ENCODE measurements around the gene LTC4S.

LTC4S gene

DNA sequence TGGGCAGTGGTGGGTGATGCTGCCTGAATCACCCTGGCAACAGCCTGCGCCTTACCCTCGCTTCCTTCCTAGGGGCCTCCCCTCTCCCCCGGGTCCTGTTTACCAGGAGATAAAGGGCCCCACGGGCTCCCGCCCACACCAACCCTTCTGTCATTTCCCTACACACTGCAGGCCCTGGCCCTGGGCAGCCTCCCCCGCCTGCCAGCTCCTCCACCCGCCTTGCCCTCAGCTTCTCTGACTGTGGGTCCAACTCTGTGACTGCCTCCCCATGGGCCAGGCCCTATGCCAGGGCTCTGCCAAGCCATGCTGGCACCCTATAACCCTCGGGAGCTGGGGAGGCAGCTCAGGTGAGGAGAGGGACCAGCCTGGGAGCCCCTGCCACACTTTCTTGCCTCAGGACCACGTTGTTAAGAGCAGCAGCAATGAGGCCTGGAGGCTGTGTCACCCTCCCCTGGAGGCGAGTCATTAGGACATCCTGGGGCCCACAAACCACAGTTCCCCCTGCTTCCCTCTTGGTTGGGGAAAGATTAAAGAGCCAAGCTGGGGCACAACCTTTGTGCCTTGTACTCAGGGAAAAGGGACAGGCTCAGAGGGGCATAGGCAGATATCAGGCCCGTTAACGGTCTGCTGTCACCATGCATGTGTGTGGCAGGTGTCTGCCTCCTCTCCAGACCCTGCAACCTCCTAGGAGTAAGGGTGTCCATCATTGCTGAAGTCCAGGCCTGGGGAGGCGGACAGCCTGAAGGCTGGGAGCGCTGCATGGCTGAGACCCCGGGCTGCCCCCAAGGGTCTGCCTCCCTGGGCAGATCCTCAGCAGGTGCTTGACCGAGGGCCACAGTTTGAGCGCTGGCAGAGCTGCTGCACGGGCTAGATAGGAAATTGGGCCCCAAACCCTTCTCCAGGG, 10.1 kb downstream of the LTC4S start:
- no peak for FAIRE-seq
- peak; percentile 88 for DNase-seq (ENCODE audit: insufficient read length, low spot score)
- TF ChIP-seq POLR2A (IDR thresholded peaks at IDR 0.05; ENCODE audit: low read depth, low read length) = no peak

DNA sequence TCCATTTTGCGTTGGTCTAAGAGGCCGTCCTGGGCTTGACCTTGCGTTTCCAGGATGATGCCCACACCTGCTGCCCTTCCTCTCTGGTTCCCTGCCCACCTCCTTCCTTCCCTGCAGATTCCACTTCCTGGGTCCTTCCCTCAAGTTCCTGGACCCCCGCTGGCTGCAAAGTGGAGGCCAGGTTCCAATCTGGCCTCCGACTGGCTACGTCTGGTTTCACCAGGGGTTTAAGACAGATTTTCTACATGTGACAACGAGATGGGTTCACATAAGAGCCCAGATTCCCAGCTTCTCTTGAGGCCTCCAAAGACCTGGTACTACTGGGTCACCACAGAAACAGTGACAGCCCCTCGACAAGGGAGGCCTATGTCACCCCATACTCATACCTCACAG, 10.8 kb downstream of the LTC4S start:
- FAIRE-seq (no peak), DNase-seq (ENCODE audit: insufficient read length, low spot score) (no peak)
- TF ChIP-seq POLR2A (IDR thresholded peaks at IDR 0.05; ENCODE audit: low read depth, low read length) = no peak

DNA sequence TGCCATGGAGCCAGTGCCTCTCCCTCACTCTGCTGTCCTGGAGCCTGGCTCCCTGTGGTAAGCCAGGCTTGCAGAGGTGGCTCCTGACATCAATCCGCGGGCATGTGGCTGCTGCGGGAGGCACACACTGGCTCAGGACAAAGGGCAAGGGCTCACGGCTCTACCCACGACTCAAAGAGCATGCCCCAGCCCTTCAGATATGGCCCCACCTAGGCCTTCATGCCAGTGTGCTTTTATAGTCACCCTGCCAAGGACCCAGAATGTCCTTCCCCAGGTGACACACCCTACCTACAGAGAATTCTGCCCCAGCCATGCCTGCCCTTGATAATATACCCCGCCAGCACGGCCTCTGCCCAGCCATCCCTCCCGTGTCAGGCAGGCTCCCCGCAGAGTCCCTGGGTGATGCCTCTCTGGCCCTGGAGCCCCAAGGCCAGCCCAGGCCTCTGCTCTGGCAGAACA, 11.3 kb downstream of the LTC4S start:
- DNase-seq (ENCODE audit: insufficient read length, low spot score) (no peak), FAIRE-seq (no peak)

DNA sequence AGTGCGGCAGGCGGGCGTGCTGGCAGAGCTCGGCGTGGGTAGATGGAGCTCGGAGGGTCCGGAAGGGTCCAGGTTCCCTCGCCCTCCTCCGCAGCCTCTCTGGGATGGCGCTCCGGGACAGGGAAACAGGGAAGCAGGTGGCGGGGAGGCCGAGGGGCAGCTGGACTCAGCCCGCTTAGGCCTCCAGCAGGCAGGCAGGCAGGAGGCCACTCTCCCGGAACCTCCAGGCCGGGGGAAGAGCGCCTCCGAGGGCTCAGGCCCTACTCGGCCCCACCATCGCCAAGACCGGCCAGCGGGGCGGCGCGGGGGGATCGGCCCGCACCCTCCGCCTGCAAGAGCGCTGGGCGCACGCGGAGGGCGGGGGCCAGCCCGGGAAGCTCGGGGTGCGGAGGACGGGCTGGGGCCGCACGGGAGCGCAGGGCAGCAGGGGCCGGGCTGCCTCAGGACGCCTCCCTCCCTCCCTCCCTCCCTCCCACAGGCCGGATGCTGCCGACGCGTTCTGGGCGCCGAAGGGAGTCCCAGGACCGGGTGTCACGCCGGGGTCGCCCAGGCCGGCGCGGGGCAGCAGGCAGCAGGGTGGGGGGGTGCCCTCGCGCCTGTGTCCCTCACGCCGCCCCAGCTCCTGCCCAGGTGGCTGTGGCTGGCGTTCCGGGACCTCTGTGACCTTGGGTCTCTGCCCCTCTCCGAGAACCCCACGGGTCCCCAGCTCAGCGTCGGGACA, 11.9 kb downstream of the LTC4S start:
- peak; percentile 14; the same call in 1 of the 2 replicates for TF ChIP-seq POLR2A (IDR thresholded peaks at IDR 0.05; ENCODE audit: low read depth, low read length)
- DNase-seq (ENCODE audit: insufficient read length, low spot score) (no peak), FAIRE-seq (no peak)

More for the DNA sequence above, 11.3 kb downstream of the LTC4S start:
- peak; percentile 7; the same call in 1 of the 2 replicates for TF ChIP-seq POLR2A (IDR thresholded peaks at IDR 0.05; ENCODE audit: low read depth, low read length)

DNA sequence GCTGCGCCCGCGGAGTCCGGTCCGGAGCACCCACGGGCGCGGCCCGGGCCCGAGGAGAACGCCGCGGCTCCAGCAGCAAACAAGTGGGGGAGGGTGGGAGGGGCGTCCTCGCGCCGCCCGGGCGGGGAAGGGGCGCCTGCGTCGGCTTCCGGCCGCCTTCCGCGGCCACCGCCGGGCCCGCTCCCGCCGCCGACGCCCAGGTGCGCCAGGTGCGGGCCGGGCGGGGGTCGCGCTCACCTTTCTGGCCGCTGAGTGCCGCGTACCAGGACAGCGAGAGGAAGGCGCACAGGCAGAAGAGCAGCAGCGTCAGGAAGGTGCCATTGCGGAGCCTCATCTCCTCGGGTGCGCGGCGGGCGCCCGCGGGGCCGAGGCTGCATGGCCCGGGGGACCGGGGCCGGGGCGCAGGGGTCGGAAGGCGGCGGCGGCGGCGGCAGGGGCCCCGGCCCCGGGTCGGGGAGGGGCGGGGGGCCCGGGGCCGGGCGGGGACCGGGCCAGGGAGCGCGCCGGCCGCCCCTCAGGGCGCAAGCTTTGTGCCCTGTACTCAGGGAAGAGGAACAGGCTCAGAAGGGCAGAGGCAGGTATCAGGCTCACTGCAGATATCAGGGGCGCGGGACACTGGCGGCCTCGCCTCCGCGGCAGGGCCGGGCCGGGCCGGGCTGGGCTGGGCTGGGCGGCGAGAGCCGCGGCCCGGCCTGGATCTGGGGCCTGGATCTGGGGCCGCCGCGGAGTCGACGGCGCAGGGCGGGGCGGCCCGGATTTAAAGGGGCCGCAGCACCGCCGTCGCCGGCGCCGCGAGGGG, 12.7 kb downstream of the LTC4S start, which contains the start of gene MGAT4B:
Gene MGAT4B (minus strand): TSS at position 617 of the 799 bp plus-strand sequence. CDS start 283 bp downstream, at position 334.
- no peak for FAIRE-seq
- peak; percentile 89 for DNase-seq (ENCODE audit: insufficient read length, low spot score)
- peak; percentile 87 for TF ChIP-seq POLR2A (IDR thresholded peaks at IDR 0.05; ENCODE audit: low read depth, low read length)

DNA sequence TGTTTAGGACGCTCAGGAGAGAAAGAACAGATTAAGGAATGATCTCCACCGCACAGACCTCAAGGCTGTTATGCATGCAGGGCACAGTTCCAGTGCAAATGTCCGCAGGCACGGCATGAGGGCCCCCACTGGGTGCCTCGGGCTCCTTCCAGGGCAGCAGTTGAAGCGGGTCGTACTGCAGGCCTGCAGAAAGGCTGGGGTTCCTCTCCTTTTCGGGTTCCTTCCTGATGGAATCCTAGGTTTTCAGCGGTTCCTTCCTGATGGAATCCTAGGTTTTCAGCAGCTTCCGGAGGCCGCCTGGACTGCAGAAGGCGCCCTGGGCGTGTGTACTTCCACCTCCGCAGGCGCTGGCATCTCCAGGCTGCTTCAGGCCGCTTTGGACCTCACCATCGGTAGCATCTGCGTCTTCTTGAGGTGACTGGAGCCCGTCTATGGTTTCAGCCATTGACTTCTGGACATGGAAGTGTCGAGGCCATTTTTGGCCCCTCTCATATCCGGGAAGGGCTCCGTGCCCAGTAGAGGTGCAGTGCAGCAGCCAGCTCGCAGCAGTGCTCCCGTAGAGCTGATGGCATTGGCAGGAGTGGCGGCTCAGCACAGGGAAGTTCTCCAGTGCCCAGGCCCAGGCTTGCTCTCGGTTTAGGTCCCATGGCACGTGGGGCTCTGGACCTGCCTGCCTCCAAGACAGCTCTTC, 18.5 kb downstream of the LTC4S start:
- DNase-seq (ENCODE audit: insufficient read length, low spot score) = no peak
- no peak for TF ChIP-seq POLR2A (IDR thresholded peaks at IDR 0.05; ENCODE audit: low read depth, low read length)
- FAIRE-seq = no peak

DNA sequence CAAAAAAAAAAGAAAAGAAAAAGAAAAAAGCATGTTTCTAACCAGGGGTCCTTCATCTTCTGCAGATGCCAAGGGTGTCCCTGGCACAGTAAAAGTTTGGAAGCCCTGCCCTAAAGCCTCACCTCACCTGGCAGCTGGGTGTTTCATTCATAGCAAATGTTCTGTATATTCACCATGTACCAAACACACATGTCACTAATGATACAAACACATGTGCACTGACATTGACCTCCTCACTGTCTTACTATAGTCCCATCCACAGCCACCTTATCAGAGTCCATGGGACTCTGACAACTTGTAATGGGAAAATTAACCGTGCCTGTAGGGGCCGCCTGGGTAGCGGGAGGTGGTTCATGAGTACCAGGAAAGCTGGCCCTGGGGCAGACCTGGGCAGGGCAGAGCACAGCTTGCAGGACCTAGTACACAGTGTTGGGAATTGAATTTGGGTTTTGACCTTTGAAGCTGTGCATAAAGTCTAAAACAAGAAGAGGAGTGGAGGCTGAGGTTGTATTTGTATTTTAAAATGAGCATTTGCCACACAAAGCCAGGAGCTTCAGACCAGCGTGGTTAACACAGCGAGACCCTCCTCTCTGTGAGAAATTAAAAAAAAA, 19.3 kb downstream of the LTC4S start:
- TF ChIP-seq POLR2A (IDR thresholded peaks at IDR 0.05; ENCODE audit: low read depth, low read length) = no peak
- FAIRE-seq (no peak), DNase-seq (ENCODE audit: insufficient read length, low spot score) (no peak)

DNA sequence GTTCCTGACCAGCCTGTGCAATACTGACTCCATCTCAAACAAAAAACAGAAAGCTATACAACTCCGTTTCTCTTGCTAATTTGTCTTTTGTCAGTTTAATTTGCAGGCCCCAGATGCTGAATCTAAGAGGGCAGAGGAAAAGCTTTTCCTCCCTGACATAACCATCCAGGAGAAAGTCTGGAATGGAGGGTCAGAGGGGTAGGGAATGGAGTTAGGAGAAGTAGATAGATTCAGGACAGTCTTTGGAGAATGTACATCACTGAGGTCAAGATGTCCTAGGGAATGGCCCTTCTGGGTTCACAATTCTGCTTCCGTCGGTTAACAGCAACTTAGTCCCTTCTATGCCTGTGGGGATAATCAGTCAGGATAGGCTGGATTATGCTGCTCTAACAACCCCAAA, 20.3 kb downstream of the LTC4S start:
- FAIRE-seq (no peak), DNase-seq (ENCODE audit: insufficient read length, low spot score) (no peak)

DNA sequence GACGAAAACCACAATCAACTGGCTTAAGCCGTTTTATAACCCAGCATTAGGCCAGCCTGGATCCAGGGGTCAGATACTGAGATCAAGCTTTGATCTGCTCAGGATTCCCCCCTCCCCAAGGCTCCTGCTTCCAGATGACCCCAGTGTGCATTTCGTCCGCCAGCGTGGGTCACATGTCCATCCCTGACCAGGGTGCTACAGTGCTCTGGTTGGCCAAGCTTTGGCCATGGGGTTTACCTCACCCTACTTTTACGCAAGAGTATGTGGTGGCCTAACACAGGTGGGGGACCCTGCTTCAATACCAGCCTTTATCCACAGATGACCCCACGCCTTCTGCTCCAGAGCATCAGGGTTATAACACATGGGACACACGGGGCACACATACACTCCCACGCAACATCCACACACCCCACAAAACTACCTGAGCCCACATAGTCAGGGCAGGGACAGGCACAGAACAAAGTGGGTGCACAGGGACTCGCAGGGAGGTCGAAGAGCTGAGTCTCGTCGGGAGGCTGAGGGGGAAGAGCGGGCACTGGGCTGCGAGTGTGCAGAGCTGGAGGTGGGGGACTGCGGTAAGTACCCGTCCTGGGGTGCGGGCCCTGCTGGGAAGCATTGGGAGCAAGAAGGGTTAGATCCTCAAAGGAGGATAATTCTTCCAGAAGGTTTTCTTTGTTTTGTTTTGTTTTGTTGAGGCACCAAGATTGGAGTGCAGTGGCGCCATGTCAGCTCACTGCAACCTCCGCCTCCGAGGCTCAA, 21.9 kb downstream of the LTC4S start:
- FAIRE-seq (no peak), DNase-seq (ENCODE audit: insufficient read length, low spot score) (no peak)
- no peak for TF ChIP-seq POLR2A (IDR thresholded peaks at IDR 0.05; ENCODE audit: low read depth, low read length)

More for the DNA sequence above, 20.3 kb downstream of the LTC4S start:
- TF ChIP-seq POLR2A (IDR thresholded peaks at IDR 0.05; ENCODE audit: low read depth, low read length) = no peak

DNA sequence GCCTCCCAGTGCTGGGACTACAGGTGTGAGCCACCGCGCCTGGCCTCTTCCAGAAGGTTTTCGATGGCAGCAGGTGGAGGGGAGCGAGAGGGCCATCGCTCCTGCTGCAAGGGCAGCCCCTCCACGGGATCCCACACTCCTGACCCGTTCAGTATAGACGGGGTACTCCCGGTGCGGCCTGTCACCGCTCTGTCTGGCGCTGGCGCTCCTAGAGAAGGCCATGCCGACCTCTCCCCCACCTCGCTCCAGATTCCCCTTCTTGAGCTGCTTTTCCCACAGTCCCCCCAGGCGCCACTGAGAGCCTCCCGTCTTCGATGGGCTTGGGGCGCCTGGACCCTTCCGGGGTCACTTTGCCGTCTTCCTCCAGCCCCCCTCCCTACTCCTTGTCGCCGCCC, 22.6 kb downstream of the LTC4S start:
- FAIRE-seq = no peak
- DNase-seq (ENCODE audit: insufficient read length, low spot score) = no peak
- no peak for TF ChIP-seq POLR2A (IDR thresholded peaks at IDR 0.05; ENCODE audit: low read depth, low read length)

DNA sequence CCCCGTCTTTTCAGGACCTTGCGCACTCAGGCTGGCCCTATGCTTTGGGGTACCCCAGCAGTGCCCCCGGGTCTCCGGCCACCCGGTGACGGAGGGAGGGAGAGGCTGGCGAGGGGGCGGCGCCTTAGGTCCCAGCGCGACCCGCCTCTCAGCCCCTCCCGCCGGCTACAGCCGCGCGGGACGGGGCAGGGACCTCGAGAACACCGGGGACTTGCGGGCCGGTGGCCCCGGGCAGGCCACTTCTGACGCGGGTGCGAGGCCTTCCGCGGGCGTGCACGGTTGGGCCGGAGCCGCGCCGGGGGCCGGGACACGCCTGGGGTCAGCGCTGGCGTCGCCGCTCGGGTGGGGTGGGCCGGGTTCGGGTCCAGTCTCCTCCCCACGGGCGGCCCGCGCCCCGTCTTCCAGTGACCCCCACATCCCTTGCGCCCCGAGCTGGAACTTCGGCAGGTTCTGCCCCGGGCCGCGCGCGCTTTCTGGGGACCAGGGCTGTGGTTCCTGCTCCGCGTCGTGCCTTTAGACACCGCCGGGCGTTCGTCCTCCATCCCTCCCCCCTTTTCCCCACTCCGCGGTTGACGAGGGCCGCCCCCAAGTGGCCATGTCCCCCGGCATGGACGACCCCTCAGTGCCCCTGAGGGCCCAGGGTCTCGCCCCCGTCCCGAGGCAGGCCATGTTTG, 23.1 kb downstream of the LTC4S start:
- DNase-seq (ENCODE audit: insufficient read length, low spot score) (no peak), FAIRE-seq (no peak)
- no peak for TF ChIP-seq POLR2A (IDR thresholded peaks at IDR 0.05; ENCODE audit: low read depth, low read length)

DNA sequence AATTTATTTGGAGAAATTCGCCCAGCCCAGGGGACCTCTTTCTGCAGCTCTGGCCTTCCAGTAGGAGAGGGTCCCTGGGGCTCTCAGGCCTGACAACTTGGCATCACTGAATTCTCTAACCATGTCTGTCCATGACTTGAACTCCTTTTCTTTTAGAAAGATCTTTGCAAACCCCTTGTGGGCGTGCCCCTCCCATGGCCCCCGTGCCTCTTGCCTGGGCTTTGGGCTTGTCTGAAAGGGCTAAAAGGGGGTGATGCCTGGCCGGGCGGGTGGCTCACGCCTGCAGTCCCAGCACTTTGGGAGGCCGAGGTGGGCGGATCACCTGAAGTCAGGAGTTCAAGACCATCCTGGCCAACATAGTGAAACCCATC, 23.7 kb downstream of the LTC4S start:
- FAIRE-seq (no peak), DNase-seq (ENCODE audit: insufficient read length, low spot score) (no peak)
- TF ChIP-seq POLR2A (IDR thresholded peaks at IDR 0.05; ENCODE audit: low read depth, low read length) = no peak
